Measurements from ENCODE around the gene GRP.
"Not testable (repeated sequence)": the region's sequence is repeated elsewhere in the genome, so short reads cannot be mapped to it uniquely, and the experiment has no call there.

Gene GRP

GRCh38 chr18:59229701-59230443 lies 9.9 kb downstream of the GRP start:
- H3K4me3 ChIP-seq (ENCODE audit: low read depth in 1 of 2, low read length in 2 of 2) = no peak overlapping the region

GRCh38 chr18:59231114-59231513 lies 11.2 kb downstream of the GRP start:
- H3K9me3 ChIP-seq (ENCODE audit: control insufficient read depth in 1 of 2, low read length in 2 of 2) = no peaks in the 10 kb centered on the region
- no peaks in the 10 kb centered on the region for H3K4me1 ChIP-seq (ENCODE audit: control insufficient read depth in 1 of 2, insufficient read depth in 2 of 2, low read length in 2 of 2)
- H3K4me3 ChIP-seq (ENCODE audit: low read depth in 1 of 2, low read length in 2 of 2) = no peak overlapping the region
- no peaks in the 10 kb centered on the region for H3K36me3 ChIP-seq (ENCODE audit: control insufficient read depth in 1 of 2, insufficient read depth in 2 of 2, low read length in 2 of 2)
- no peak overlapping the region for H3K27ac ChIP-seq (ENCODE audit: low read length)
- no peaks in the 10 kb centered on the region for H3K27me3 ChIP-seq (ENCODE audit: low read depth, low read length)

More at GRCh38 chr18:59229701-59230443, 9.9 kb downstream of the GRP start:
- H3K36me3 ChIP-seq (ENCODE audit: control insufficient read depth in 1 of 2, insufficient read depth in 2 of 2, low read length in 2 of 2) = no peaks in the 10 kb centered on the region
- H3K27ac ChIP-seq (ENCODE audit: low read length) = no peak overlapping the region
- no peaks in the 10 kb centered on the region for H3K27me3 ChIP-seq (ENCODE audit: low read depth, low read length)
- H3K9me3 ChIP-seq (ENCODE audit: control insufficient read depth in 1 of 2, low read length in 2 of 2) = no peaks in the 10 kb centered on the region
- no peaks in the 10 kb centered on the region for H3K4me1 ChIP-seq (ENCODE audit: control insufficient read depth in 1 of 2, insufficient read depth in 2 of 2, low read length in 2 of 2)

DNA sequence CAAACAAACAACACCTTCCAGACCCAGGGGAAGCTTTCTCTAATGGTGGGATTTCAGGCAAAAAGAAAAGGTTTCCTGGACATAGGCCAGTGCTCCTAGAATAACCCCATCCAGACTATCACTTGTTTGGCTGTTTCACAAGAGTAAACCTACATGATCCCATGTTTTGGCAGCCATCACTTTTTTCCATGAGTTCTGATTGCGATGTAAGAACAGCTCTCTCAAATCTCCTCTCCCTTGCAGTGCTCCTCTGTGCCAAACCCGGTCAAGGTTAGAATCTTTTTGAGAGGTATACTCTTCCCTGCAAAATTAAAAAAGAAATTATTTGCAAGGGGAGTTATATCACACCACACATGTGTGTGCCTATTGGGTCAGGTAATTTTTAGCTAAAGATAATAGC lies 11.9 kb downstream of the GRP start:
- Histone ChIP-seq H3K27me3 (ENCODE audit: low read depth, low read length) (no peaks in the 10 kb centered on the region), H3K9me3 (ENCODE audit: control insufficient read depth in 1 of 2, low read length in 2 of 2) (no peaks in the 10 kb centered on the region), H3K4me1 (ENCODE audit: control insufficient read depth in 1 of 2, insufficient read depth in 2 of 2, low read length in 2 of 2) (no peaks in the 10 kb centered on the region), H3K27ac (ENCODE audit: low read length) (no peak overlapping the region), H3K36me3 (ENCODE audit: control insufficient read depth in 1 of 2, insufficient read depth in 2 of 2, low read length in 2 of 2) (no peaks in the 10 kb centered on the region), H3K4me3 (ENCODE audit: low read depth in 1 of 2, low read length in 2 of 2) (no peak overlapping the region)

DNA sequence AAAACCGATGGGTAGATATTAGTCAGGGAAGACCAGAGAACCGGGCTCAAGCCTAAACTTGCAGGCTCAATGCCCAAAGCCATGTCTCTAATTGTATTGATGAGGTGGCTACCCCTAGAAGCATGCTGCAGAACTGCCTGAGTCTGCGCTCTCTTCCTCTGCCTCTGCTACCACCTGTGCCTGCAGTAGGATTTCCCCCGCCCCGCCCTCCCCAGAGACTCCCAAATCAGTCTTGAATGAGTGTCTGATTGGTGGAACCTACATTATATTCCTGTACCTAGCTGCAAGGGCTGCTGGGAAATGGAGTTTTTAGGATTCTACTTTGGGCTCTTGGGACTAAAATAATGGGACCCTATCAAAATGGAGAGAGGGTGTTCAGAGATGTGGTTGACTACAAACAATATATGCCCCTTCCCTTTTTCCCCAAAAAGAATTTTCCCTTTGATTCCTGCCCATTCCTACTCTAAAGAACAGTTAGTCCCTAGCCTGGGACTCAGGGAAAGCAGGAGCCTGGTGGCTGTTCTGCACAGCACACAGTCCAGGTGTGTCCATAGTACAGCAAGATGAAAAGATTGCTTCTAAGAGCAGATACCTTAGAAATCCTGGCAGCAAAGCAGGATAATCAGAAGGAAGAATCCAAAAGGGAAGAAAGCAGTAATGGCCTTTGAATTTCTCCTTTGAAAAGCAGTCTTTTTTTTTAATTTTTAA lies 12.5 kb downstream of the GRP start:
- no peak overlapping the region for H3K4me3 ChIP-seq (ENCODE audit: low read depth in 1 of 2, low read length in 2 of 2)
- H3K9me3 ChIP-seq (ENCODE audit: control insufficient read depth in 1 of 2, low read length in 2 of 2) = no peaks in the 10 kb centered on the region
- H3K4me1 ChIP-seq (ENCODE audit: control insufficient read depth in 1 of 2, insufficient read depth in 2 of 2, low read length in 2 of 2) = no peaks in the 10 kb centered on the region
- H3K27me3 ChIP-seq (ENCODE audit: low read depth, low read length) = no peaks in the 10 kb centered on the region
- no peaks in the 10 kb centered on the region for H3K36me3 ChIP-seq (ENCODE audit: control insufficient read depth in 1 of 2, insufficient read depth in 2 of 2, low read length in 2 of 2)
- no peak overlapping the region for H3K27ac ChIP-seq (ENCODE audit: low read length)

DNA sequence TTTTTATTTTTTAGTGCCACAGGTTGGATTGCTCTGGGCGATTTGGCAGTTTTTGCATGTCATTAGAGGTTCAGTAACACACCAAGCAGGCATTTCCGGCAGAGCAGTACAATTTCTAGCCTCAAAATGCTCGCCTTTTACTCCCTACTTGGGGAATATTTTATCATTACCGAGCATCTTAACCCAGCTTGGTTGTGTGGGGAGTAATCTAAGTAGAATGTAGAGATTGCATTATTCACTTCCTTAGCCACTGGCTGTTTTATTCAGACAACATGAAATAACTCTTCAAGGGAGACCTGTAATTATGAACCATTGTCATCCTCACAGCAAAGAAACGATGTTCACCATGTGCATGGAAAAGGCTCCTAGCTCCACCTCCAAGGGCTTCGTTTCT lies 13.1 kb downstream of the GRP start:
- no peak overlapping the region for H3K4me3 ChIP-seq (ENCODE audit: low read depth in 1 of 2, low read length in 2 of 2)
- H3K27ac ChIP-seq (ENCODE audit: low read length) = no peak overlapping the region
- H3K27me3 ChIP-seq (ENCODE audit: low read depth, low read length) = no peaks in the 10 kb centered on the region
- H3K9me3 ChIP-seq (ENCODE audit: control insufficient read depth in 1 of 2, low read length in 2 of 2) = no peaks in the 10 kb centered on the region
- no peaks in the 10 kb centered on the region for H3K4me1 ChIP-seq (ENCODE audit: control insufficient read depth in 1 of 2, insufficient read depth in 2 of 2, low read length in 2 of 2)
- H3K36me3 ChIP-seq (ENCODE audit: control insufficient read depth in 1 of 2, insufficient read depth in 2 of 2, low read length in 2 of 2) = no peaks in the 10 kb centered on the region

GRCh38 chr18:59238385-59238784 lies 18.4 kb downstream of the GRP start:
- Histone ChIP-seq H3K4me3 (ENCODE audit: low read depth in 1 of 2, low read length in 2 of 2) (no peak overlapping the region), H3K9me3 (ENCODE audit: control insufficient read depth in 1 of 2, low read length in 2 of 2) (peaks cover 0 to 3% of the 10 kb centered on the region in 2 donors), H3K36me3 (ENCODE audit: control insufficient read depth in 1 of 2, insufficient read depth in 2 of 2, low read length in 2 of 2) (no peaks in the 10 kb centered on the region), H3K4me1 (ENCODE audit: control insufficient read depth in 1 of 2, insufficient read depth in 2 of 2, low read length in 2 of 2) (no peaks in the 10 kb centered on the region), H3K27me3 (ENCODE audit: low read depth, low read length) (no peaks in the 10 kb centered on the region), H3K27ac (ENCODE audit: low read length) (no peak overlapping the region)

GRCh38 chr18:59239642-59240041 lies 19.7 kb downstream of the GRP start:
- H3K36me3 ChIP-seq (ENCODE audit: control insufficient read depth in 1 of 2, insufficient read depth in 2 of 2, low read length in 2 of 2) = no peaks in the 10 kb centered on the region
- H3K4me1 ChIP-seq (ENCODE audit: control insufficient read depth in 1 of 2, insufficient read depth in 2 of 2, low read length in 2 of 2) = no peaks in the 10 kb centered on the region
- peaks cover 0 to 3% of the 10 kb centered on the region in 2 donors for H3K9me3 ChIP-seq (ENCODE audit: control insufficient read depth in 1 of 2, low read length in 2 of 2)
- H3K4me3 ChIP-seq (ENCODE audit: low read depth in 1 of 2, low read length in 2 of 2) = no peak overlapping the region
- no peak overlapping the region for H3K27ac ChIP-seq (ENCODE audit: low read length)
- no peaks in the 10 kb centered on the region for H3K27me3 ChIP-seq (ENCODE audit: low read depth, low read length)

- no peaks in the 10 kb centered on the region for H3K36me3 ChIP-seq (ENCODE audit: control insufficient read depth in 1 of 2, insufficient read depth in 2 of 2, low read length in 2 of 2)
- H3K4me1 ChIP-seq (ENCODE audit: control insufficient read depth in 1 of 2, insufficient read depth in 2 of 2, low read length in 2 of 2) = no peaks in the 10 kb centered on the region
- peaks cover 0 to 3% of the 10 kb centered on the region in 2 donors for H3K9me3 ChIP-seq (ENCODE audit: control insufficient read depth in 1 of 2, low read length in 2 of 2)
- H3K4me3 ChIP-seq (ENCODE audit: low read depth in 1 of 2, low read length in 2 of 2) = no peak overlapping the region
- H3K27ac ChIP-seq (ENCODE audit: low read length) = no peak overlapping the region
- no peaks in the 10 kb centered on the region for H3K27me3 ChIP-seq (ENCODE audit: low read depth, low read length)
Measured at GRCh38 chr18:59242906-59243305, 22.9 kb downstream of the GRP start.

- Histone ChIP-seq H3K4me1 (ENCODE audit: control insufficient read depth in 1 of 2, insufficient read depth in 2 of 2, low read length in 2 of 2) (no peaks in the 10 kb centered on the region), H3K36me3 (ENCODE audit: control insufficient read depth in 1 of 2, insufficient read depth in 2 of 2, low read length in 2 of 2) (no peaks in the 10 kb centered on the region), H3K27ac (ENCODE audit: low read length) (no peak overlapping the region), H3K9me3 (ENCODE audit: control insufficient read depth in 1 of 2, low read length in 2 of 2) (peaks cover 0 to 1% of the 10 kb centered on the region in 2 donors), H3K27me3 (ENCODE audit: low read depth, low read length) (no peaks in the 10 kb centered on the region), H3K4me3 (ENCODE audit: low read depth in 1 of 2, low read length in 2 of 2) (no peak overlapping the region)
Measured at GRCh38 chr18:59246796-59247195, 26.8 kb downstream of the GRP start.

- no peaks in the 10 kb centered on the region for H3K27me3 ChIP-seq (ENCODE audit: low read depth, low read length)
Measured at GRCh38 chr18:59249199-59249774, 29.3 kb downstream of the GRP start.

GRCh38 chr18:59255491-59255890 lies 35.5 kb downstream of the GRP start:
- H3K4me3 ChIP-seq (ENCODE audit: low read depth in 1 of 2, low read length in 2 of 2); H3K27ac ChIP-seq (ENCODE audit: low read length); H3K27me3 ChIP-seq (ENCODE audit: low read depth, low read length); H3K9me3 ChIP-seq (ENCODE audit: control insufficient read depth in 1 of 2, low read length in 2 of 2); H3K4me1 ChIP-seq (ENCODE audit: control insufficient read depth in 1 of 2, insufficient read depth in 2 of 2, low read length in 2 of 2); H3K36me3 ChIP-seq (ENCODE audit: control insufficient read depth in 1 of 2, insufficient read depth in 2 of 2, low read length in 2 of 2): not testable (repeated sequence)

More at GRCh38 chr18:59249199-59249774, 29.3 kb downstream of the GRP start:
- H3K36me3 ChIP-seq (ENCODE audit: control insufficient read depth in 1 of 2, insufficient read depth in 2 of 2, low read length in 2 of 2) = no peaks in the 10 kb centered on the region
- H3K9me3 ChIP-seq (ENCODE audit: control insufficient read depth in 1 of 2, low read length in 2 of 2) = no peaks in the 10 kb centered on the region
- H3K4me1 ChIP-seq (ENCODE audit: control insufficient read depth in 1 of 2, insufficient read depth in 2 of 2, low read length in 2 of 2) = no peaks in the 10 kb centered on the region
- H3K27ac ChIP-seq (ENCODE audit: low read length) = no peak overlapping the region
- H3K4me3 ChIP-seq (ENCODE audit: low read depth in 1 of 2, low read length in 2 of 2) = no peak overlapping the region

Measured in muscle layer of duodenum (tissue), 2 donors.